Neural progenitor cell (in vitro differentiated cells): Measurements from ENCODE around the gene LRFN2.

ENCODE experiments used
- CTCF ChIP-seq: fragments of 200-600 bp; sonication (generic); IDR thresholded peaks from 2 replicates; pipeline ENCODE4 v1.5.1; 2017; ENCODE audit warnings: antibody characterized with exemption, mild to moderate bottlenecking
- EZH2 ChIP-seq: fragments of 200-600 bp; sonication (generic); IDR thresholded peaks from 2 replicates; pipeline ENCODE4 v1.6.1; 2017; ENCODE audit warnings: antibody characterized with exemption, mild to moderate bottlenecking, moderate library complexity
- EZH2phosphoT487 ChIP-seq: fragments of 200-600 bp; sonication (generic); IDR thresholded peaks from 2 replicates; pipeline ENCODE4 v1.6.1; 2017; ENCODE audit warnings: antibody characterized with exemption

DNA sequence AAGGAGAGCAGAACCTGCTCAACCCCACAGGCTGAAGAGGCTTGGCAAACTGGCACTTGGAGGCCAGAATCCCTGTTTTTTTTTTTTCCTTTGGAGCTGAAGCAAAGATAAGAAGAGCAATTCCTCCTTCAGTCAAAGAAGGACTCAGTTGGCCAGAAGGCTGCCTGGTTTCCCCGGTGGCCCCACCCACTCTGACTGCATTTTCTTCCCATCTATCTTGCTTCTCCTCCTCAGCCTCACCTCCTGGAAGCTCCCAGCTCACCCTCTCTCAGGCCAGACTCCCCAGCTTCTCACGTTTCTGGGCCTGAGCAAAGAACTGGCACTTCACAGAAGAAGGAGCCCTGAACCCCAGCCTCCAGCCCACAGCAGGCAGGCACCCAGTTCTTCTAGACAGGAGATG is 2.4 kb downstream of the LRFN2 start:
- TF ChIP-seq CTCF (no peak), EZH2 (no peak), EZH2phosphoT487 (no peak)
